NB4 (cell line): ENCODE data around the gene ROBO1.
"Not testable (repeated sequence)": the region's sequence is repeated elsewhere in the genome, so short reads cannot be mapped to it uniquely, and the experiment has no call there.

ENCODE experiments used
- POLR2A ChIP-seq: IDR thresholded peaks from 2 replicates; pipeline ENCODE4 v1.6.1; 2011; ENCODE audit warnings: mild to moderate bottlenecking; ENCODE audit not compliant: insufficient read length; ENCODE audit errors: extremely low read depth
- TF ChIP-seq, protein P1 (sequence below): IDR thresholded peaks from one replicate; pipeline ENCODE4 v1.5.1; 2012; ENCODE audit warnings: low read depth, low read length

DNA sequence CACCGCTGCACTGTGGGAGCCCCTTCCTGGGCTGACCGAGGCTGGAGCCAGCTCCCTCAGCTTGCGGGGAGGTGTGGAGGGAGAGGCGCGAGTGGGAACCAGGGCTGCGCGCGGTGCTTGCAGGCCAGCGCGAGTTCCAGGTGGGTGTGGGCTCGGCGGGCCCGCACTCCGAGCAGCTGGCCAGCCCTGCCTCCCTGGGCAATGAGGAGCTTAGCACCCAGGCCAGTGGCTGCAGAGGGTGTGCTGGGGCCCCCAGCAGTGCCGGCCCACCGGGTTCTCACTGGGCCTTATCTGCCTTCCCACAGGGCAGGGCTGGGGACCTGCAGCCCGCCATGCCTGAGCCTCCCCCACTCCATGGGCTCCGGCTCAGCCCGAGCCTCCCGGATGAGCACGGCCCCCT is 594.5 kb downstream of the ROBO1 start:
- TF ChIP-seq, protein P1, sequence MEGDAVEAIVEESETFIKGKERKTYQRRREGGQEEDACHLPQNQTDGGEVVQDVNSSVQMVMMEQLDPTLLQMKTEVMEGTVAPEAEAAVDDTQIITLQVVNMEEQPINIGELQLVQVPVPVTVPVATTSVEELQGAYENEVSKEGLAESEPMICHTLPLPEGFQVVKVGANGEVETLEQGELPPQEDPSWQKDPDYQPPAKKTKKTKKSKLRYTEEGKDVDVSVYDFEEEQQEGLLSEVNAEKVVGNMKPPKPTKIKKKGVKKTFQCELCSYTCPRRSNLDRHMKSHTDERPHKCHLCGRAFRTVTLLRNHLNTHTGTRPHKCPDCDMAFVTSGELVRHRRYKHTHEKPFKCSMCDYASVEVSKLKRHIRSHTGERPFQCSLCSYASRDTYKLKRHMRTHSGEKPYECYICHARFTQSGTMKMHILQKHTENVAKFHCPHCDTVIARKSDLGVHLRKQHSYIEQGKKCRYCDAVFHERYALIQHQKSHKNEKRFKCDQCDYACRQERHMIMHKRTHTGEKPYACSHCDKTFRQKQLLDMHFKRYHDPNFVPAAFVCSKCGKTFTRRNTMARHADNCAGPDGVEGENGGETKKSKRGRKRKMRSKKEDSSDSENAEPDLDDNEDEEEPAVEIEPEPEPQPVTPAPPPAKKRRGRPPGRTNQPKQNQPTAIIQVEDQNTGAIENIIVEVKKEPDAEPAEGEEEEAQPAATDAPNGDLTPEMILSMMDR: not testable (repeated sequence)
- not testable (repeated sequence) for TF ChIP-seq POLR2A
